ENCODE data around the gene PSMG3. TPM values are rescaled to one million over a fixed set of nuclear protein-coding genes. Genes with fewer than 3 reads are reported as not detected.

The PSMG3 gene
- total RNA-seq, 1 experiment from 2014 or later, result 63.0 TPM

DNA sequence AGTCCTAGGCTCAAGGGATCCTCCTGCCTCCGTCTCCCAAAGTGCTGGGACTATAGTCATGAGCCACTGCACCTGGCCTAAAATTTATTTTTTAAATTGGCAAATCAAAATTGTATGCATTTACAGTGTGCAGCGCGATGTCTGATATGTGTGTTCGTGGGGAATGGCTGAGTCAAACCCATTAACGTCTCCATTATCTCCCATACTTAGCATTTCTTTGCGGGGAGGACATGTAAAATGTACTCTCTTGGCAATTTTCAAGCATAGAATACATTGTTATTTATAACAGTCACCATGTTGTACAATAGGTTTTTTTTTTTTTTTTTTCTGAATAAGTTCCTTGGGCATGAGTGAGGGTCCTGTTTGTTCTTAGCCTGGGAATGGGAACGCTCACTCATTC, 17.6 kb downstream of the PSMG3 start:
- Mint-ChIP-seq H3K27ac (no peak overlapping the region), H3K4me3 (no peak overlapping the region), H3K36me3 (ENCODE audit: insufficient read depth in 1 of 3, low read depth in 3 of 3) (no peaks in the 10 kb centered on the region), H3K9me3 (no peaks in the 10 kb centered on the region; a peak in 1 of 5 replicates), H3K27me3 (ENCODE audit: low read depth) (no peaks in the 10 kb centered on the region; the same call in 1 of the 2 replicates), H3K4me1 (peaks cover 3 to 18% of the 10 kb centered on the region in 2 experiments)
- Histone ChIP-seq H3K18ac (ENCODE audit: insufficient read length, low read depth, low read length) (no peak overlapping the region), H2AFZ (ENCODE audit: low read length) (no peak overlapping the region), H3K56ac (ENCODE audit: insufficient read length, low read depth, low read length) (no peak overlapping the region), H3T11ph (ENCODE audit: low read length) (no peak overlapping the region), H3K27me3 (ENCODE audit: insufficient read depth, low read length) (no peaks in the 10 kb centered on the region), H4K20me1 (ENCODE audit: control insufficient read depth, insufficient read depth, insufficient read length) (no peaks in the 10 kb centered on the region), H2BK5ac (ENCODE audit: insufficient read length, low read length) (no peak overlapping the region), H2AK5ac (ENCODE audit: insufficient read length, low read length) (no peak overlapping the region), H3K4me1 (ENCODE audit: insufficient read depth, low read length) (no peaks in the 10 kb centered on the region), H3K23me2 (ENCODE audit: insufficient read length, low read depth, low read length, poor library complexity, severe bottlenecking) (no peaks in the 10 kb centered on the region), H2BK15ac (ENCODE audit: low read depth, low read length) (no peak overlapping the region), H3K79me2 (ENCODE audit: insufficient read depth, low read length) (no peaks in the 10 kb centered on the region), H4K5ac (ENCODE audit: insufficient read length, low read depth, low read length) (no peak overlapping the region), H3K9ac (ENCODE audit: extremely low read depth, insufficient read length, low read length) (no peak overlapping the region), H2BK120ac (ENCODE audit: low read depth, low read length, poor library complexity, severe bottlenecking) (no peak overlapping the region), H3K14ac (ENCODE audit: insufficient read depth, low read length) (no peak overlapping the region), H3K23ac (ENCODE audit: insufficient read length, low read depth, low read length) (no peak overlapping the region), H2BK12ac (ENCODE audit: insufficient read length, low read depth, low read length) (no peak overlapping the region), H4K8ac (replicated peaks; ENCODE audit: insufficient read length, low read depth, low read length) (no peak overlapping the region), H3K79me1 (ENCODE audit: insufficient read depth, low read depth, low read length, poor library complexity, severe bottlenecking) (no peaks in the 10 kb centered on the region), H4K91ac (ENCODE audit: insufficient read length, low read depth, low read length) (no peak overlapping the region), H2BK20ac (ENCODE audit: low read depth, low read length, poor library complexity, severe bottlenecking) (no peak overlapping the region), H3K4me2 (ENCODE audit: insufficient read depth, insufficient read length, low read length) (no peak overlapping the region), H3K27ac (ENCODE audit: insufficient read length, low read depth, low read length) (no peak overlapping the region), H3K4ac (ENCODE audit: low read depth, low read length) (no peak overlapping the region), H3K9me3 (ENCODE audit: control insufficient read depth, low read depth, low read length) (no peaks in the 10 kb centered on the region)
- no peak for DNase-seq
- no CpG with 5 or more reads among the region's 7 CpGs for WGBS (ENCODE audit: extremely low coverage, insufficient read length, low lambda C conversion rate)
- TF ChIP-seq, protein P1, sequence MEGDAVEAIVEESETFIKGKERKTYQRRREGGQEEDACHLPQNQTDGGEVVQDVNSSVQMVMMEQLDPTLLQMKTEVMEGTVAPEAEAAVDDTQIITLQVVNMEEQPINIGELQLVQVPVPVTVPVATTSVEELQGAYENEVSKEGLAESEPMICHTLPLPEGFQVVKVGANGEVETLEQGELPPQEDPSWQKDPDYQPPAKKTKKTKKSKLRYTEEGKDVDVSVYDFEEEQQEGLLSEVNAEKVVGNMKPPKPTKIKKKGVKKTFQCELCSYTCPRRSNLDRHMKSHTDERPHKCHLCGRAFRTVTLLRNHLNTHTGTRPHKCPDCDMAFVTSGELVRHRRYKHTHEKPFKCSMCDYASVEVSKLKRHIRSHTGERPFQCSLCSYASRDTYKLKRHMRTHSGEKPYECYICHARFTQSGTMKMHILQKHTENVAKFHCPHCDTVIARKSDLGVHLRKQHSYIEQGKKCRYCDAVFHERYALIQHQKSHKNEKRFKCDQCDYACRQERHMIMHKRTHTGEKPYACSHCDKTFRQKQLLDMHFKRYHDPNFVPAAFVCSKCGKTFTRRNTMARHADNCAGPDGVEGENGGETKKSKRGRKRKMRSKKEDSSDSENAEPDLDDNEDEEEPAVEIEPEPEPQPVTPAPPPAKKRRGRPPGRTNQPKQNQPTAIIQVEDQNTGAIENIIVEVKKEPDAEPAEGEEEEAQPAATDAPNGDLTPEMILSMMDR (conservative IDR thresholded peaks at IDR 0.05), result no peak

All from H9 (cell line).